SK-MEL-5 (cell line): ENCODE results near the gene HOXD3. TPM values are rescaled to one million over a fixed set of nuclear protein-coding genes. Genes with fewer than 3 reads are reported as not detected.

Experiments used
- DNase-seq: peaks from one replicate; pipeline ENCODE4 v3.0.0-alpha.2; 2016; ENCODE audit warnings: low read depth, low spot score
- in situ Hi-C: cut with HindIII; loops from 2 replicates; pipeline ENCODE4 v1.10.0; 2016; ENCODE audit warnings: low sequenced_read_pairs, high pct_unique_total_duplicates, low pct_unique_long_range_greater_than_20kb
- total RNA-seq: library from RNA; depleted of rRNA; stranded (reverse); fragments of >200 nt; shearing (Covaris generic); gene quantifications from 2 replicates; pipeline ENCODE4 v1.2.3, GENCODE V29; 2014

Gene HOXD3
- total RNA-seq, 1 experiment from 2014 or later, result 4.9 TPM

DNA sequence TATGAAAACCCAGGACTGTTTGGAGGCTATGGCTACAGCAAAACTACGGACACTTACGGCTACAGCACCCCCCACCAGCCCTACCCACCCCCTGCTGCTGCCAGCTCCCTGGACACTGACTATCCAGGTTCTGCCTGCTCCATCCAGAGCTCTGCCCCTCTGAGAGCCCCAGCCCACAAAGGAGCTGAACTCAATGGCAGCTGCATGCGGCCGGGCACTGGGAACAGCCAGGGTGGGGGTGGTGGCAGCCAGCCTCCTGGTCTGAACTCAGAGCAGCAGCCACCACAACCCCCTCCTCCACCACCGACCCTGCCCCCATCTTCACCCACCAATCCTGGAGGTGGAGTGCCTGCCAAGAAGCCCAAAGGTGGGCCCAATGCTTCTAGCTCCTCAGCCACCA lies 12.1 kb downstream of the HOXD3 start:
- in situ Hi-C loops, result no loop called here
- no peak for DNase-seq

- in situ Hi-C loops, result no loop called here
- DNase-seq, result no peak
Measured at GRCh38 chr2:176169711-176170110, 12.6 kb downstream of the HOXD3 start.

GRCh38 chr2:176170602-176171305 lies 13.6 kb downstream of the HOXD3 start:
- in situ Hi-C loops, result no loop called here
- no peak for DNase-seq

DNA sequence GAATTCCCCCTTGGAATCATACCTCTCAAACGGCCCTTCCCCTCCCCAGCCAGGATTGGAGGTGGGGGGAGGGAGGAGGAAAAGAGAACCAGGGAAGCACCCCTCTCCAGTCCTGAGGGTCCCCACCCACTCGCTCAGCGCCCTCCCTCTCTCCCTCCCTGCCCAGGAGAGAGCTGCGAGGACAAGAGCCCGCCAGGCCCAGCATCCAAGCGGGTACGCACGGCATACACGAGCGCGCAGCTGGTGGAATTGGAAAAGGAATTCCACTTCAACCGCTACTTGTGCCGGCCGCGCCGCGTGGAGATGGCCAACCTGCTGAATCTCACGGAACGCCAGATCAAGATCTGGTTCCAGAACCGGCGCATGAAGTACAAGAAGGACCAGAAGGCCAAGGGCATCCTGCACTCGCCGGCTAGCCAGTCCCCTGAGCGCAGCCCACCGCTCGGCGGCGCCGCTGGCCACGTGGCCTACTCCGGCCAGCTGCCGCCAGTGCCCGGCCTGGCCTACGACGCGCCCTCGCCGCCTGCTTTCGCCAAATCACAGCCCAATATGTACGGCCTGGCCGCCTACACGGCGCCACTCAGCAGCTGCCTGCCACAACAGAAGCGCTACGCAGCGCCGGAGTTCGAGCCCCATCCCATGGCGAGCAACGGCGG lies 14.4 kb downstream of the HOXD3 start:
- in situ Hi-C loops, result no loop called here
- no peak for DNase-seq

GRCh38 chr2:176172007-176172894 lies 15.1 kb downstream of the HOXD3 start:
- no peak for DNase-seq
- in situ Hi-C loops, result no loop called here

GRCh38 chr2:176172895-176173566 lies 15.9 kb downstream of the HOXD3 start:
- in situ Hi-C loops, result no loop called here
- DNase-seq, result no peak

DNA sequence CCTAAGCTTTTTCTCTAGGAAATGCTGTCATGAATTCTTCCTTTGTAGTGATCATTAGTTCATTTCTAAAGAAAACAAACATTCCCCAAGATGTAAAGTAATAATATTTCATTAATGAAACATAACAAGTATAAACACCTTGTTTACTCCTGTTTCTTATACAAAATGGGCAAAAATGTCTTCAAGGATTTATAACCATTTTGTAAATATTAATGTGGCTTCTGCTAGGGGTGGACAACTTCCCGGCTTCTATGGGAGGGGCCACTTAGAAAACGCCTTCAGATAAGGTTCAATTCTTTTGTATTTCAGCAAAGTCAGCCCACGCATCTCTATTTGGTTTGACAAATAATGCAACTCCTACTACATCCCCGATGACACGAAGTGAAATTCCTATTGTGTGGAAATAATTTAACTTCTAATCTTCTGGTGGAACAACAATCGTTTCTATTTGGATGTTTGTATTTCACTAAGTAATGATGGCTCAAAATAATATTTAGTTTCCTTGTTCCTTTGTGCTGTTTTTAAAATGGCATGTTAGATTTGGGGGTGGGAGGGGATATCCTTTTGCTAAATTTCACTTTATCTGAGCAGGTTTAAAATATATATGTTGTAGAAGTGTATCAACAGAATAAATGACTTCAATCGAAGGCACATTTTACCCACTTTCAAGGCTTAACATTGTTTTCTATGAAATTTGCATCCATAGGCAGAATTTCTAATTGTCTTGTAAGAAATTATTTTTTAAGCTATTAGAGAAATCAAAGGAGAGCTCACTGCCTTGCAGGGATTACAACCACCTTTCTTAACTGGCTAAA lies 16.7 kb downstream of the HOXD3 start:
- no peak for DNase-seq
- in situ Hi-C loops, result no loop called here

DNA sequence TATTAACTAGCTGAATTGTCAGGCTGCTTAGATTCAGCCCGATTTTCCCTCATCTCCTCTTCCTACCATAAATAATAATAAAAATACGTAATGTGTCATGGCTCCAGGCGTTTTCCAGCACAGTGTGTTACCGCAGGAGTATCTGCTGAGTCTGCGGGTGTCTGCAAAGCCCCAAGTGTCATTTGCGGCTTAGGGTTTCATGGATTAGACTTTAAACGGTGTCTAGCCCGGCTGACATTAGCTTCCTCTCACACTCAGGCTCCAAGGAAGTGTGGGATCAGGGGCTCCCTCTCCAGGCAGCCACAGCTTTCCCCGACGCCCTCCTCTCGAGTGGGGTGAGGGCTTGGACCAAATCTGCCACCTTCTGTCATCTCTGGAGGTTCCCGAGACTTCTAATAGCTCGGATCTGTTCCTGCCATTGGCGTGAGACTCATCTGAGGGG lies 17.3 kb downstream of the HOXD3 start:
- no peak for DNase-seq
- in situ Hi-C loops, result no loop called here

- DNase-seq, result no peak
- in situ Hi-C loops, result no loop called here
Measured at GRCh38 chr2:176174824-176175708, 18.0 kb downstream of the HOXD3 start.

DNA sequence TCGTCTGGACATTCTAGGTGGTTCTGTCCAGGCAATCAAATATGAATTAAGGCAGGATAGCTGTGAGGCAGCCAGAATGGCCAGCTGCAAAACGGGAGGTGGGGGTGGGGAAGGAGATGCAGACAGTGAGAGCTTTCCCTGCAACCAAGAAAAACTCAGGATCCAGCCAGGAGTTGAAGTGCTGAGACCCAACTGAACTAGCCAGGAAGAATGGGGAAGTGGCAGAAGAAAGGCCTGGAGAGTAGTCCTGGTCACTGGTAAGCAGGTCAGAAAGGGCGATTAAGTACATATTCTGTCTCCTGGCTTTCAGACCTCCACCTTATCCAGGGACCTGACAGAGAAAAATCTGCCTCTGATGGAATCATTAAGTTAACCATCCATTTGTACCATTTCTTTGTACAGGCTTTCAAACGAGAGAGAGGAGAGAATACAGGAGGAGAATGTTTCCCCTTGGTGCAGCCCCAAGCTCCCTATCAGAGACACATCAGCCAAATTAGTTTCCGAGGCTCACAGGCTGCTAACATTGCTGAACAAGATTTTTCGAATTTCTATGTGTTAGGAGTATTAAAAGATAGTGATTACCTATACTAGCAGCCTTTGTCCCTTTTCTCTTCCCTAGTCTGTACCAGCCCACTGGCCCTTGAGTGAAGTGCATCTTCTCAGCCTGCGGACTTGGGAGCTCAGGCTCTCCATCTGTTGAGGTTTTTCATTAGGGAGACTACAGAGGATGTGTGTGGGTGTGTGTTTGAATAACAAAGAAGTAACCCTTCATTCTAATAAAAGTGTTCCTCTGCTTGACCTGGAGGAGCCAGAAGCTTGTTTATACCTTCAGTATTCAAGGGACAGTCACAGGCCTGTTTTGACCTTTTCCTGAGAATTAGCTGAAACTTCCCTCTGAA lies 18.9 kb downstream of the HOXD3 start:
- no peak for DNase-seq
- in situ Hi-C loops, result no loop called here

DNA sequence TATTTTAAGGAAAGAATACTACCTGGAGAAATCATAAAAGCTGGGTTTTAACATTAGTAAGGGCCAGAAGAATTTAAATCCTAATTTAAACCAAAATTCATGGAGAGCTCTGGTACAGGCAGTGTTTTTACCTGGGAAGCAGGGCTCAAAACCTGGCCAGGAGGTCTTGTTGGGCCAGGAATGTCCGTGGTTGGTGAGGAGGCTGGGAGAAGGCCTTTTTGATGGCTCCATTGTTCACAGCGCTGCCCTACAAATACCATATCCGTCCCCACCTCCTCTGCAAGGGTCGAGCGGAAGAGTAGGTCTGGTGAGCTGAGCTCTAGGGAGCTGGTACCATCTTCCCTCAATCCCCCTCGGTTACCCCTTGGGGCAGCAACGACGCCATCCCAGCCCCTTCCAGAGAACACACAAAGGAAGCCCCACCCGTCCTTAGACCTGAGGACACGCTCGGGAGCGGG lies 20.5 kb downstream of the HOXD3 start:
- no peak for DNase-seq
- in situ Hi-C loops, result no loop called here

GRCh38 chr2:176178038-176178756 lies 21.1 kb downstream of the HOXD3 start:
- in situ Hi-C loops, result no loop called here
- DNase-seq, result no peak

- in situ Hi-C loops, result no loop called here
- no peak for DNase-seq
Measured at GRCh38 chr2:176178757-176179295, 21.7 kb downstream of the HOXD3 start.

- DNase-seq, result no peak
- in situ Hi-C loops, result no loop called here
Measured at GRCh38 chr2:176181551-176181950, 24.4 kb downstream of the HOXD3 start.
